ENCODE measurements around the gene EEF1AKMT1. TPM values are rescaled to one million over a fixed set of nuclear protein-coding genes. Genes with fewer than 3 reads are reported as not detected.
A peak's percentile ranks its signal among the peaks of the same experiment; 100 is the strongest.

EEF1AKMT1 gene, protein sequence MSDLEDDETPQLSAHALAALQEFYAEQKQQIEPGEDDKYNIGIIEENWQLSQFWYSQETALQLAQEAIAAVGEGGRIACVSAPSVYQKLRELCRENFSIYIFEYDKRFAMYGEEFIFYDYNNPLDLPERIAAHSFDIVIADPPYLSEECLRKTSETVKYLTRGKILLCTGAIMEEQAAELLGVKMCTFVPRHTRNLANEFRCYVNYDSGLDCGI
- 5.1 and 6.1 TPM in 2 replicates for total RNA-seq (2021)
- long read RNA-seq, transcript EEF1AKMT1-202 (5 exons, 1,042 nt): major isoform, 12 of 20 reads
- long read RNA-seq, partial matches to known transcripts: 1 of 20 reads
- long read RNA-seq, other reads (novel, unspliced or antisense): 7 of 20 reads

DNA sequence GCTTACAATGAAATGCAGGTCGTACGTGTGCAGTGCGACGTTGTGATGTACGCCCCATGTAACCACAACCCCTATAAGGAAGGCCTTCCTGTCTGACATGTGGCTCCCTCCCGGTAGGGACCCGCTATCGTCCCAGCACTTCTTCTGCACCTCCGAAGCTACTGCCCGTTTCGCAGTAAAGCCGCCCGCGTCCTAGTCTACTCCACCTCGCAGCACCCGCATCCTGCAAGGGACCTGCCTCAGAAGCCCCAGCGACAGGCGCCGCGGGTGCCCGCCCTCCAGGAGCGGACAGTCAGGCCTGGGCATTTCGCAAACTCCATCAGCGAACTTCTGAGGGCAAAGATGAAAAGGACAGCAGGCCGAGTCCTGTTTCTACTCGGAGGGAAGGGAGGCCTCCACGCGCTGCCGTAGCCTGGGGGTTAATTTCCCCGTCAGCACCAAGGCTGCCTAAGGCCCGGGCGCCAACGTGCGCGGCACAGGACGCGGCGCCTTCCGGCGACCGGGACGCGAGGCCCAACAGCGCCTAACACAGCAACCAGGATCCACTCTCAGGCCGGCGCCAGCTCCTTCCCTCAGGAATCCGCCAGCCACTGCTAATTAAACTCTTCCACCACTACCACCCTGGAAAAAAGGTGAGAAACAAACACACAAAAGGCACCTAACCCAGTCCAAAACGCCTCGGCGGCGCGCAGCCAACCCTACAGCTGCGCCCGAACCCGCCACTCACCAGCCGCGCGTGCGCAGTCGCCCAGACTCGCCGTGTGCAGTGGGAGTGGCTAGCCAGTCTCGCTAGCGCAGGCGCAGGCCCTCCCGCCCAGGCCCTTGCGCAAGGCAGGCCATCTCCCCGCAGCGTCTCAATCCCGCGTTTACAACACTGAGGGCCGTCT, at the start of gene EEF1AKMT1:
Gene EEF1AKMT1 (minus strand): TSS at position 768 of the 887 bp plus-strand sequence. CDS start 16,363 bp downstream, outside the sequence.
- Histone ChIP-seq H2AK5ac (ENCODE audit: insufficient read length, low read length) (no peak within 1 kb of the TSS), H3K27ac (ENCODE audit: insufficient read length, low read depth, low read length) (no peak within 1 kb of the TSS), H3K4me1 (ENCODE audit: insufficient read depth, low read length) (no peaks in the 10 kb centered on the region), H3K18ac (ENCODE audit: insufficient read length, low read depth, low read length) (peak within 1 kb of the TSS; percentile 94), H2BK120ac (ENCODE audit: low read depth, low read length, poor library complexity, severe bottlenecking) (no peak within 1 kb of the TSS), H3T11ph (ENCODE audit: low read length) (no peak within 1 kb of the TSS), H2BK15ac (ENCODE audit: low read depth, low read length) (no peak within 1 kb of the TSS), H3K4ac (ENCODE audit: low read depth, low read length) (no peak within 1 kb of the TSS), H3K23me2 (ENCODE audit: insufficient read length, low read depth, low read length, poor library complexity, severe bottlenecking) (peaks cover 6% of the 10 kb centered on the region), H2BK12ac (ENCODE audit: insufficient read length, low read depth, low read length) (no peak within 1 kb of the TSS), H3K9me3 (ENCODE audit: control insufficient read depth, low read depth, low read length) (no peaks in the 10 kb centered on the region), H3K27me3 (ENCODE audit: insufficient read depth, low read length) (no peaks in the 10 kb centered on the region), H2BK5ac (ENCODE audit: insufficient read length, low read length) (no peak within 1 kb of the TSS), H3K79me1 (ENCODE audit: insufficient read depth, low read depth, low read length, poor library complexity, severe bottlenecking) (no peaks in the 10 kb centered on the region), H4K8ac (replicated peaks; ENCODE audit: insufficient read length, low read depth, low read length) (no peak within 1 kb of the TSS), H2AFZ (ENCODE audit: low read length) (no peak within 1 kb of the TSS), H3K56ac (ENCODE audit: insufficient read length, low read depth, low read length) (no peak within 1 kb of the TSS), H3K14ac (ENCODE audit: insufficient read depth, low read length) (peak within 1 kb of the TSS; percentile 94), H4K91ac (ENCODE audit: insufficient read length, low read depth, low read length) (no peak within 1 kb of the TSS), H3K9ac (ENCODE audit: extremely low read depth, insufficient read length, low read length) (peak within 1 kb of the TSS; percentile 93), H3K23ac (ENCODE audit: insufficient read length, low read depth, low read length) (no peak within 1 kb of the TSS), H3K79me2 (ENCODE audit: insufficient read depth, low read length) (no peaks in the 10 kb centered on the region), H4K5ac (ENCODE audit: insufficient read length, low read depth, low read length) (no peak within 1 kb of the TSS), H2BK20ac (ENCODE audit: low read depth, low read length, poor library complexity, severe bottlenecking) (no peak within 1 kb of the TSS), H4K20me1 (ENCODE audit: control insufficient read depth, insufficient read depth, insufficient read length) (no peaks in the 10 kb centered on the region), H3K4me2 (ENCODE audit: insufficient read depth, insufficient read length, low read length) (peak within 1 kb of the TSS; percentile 66)
- peak within 1 kb of the TSS; percentile 87 to 90 for H3K4me3 Mint-ChIP-seq
- TF ChIP-seq, protein P1, sequence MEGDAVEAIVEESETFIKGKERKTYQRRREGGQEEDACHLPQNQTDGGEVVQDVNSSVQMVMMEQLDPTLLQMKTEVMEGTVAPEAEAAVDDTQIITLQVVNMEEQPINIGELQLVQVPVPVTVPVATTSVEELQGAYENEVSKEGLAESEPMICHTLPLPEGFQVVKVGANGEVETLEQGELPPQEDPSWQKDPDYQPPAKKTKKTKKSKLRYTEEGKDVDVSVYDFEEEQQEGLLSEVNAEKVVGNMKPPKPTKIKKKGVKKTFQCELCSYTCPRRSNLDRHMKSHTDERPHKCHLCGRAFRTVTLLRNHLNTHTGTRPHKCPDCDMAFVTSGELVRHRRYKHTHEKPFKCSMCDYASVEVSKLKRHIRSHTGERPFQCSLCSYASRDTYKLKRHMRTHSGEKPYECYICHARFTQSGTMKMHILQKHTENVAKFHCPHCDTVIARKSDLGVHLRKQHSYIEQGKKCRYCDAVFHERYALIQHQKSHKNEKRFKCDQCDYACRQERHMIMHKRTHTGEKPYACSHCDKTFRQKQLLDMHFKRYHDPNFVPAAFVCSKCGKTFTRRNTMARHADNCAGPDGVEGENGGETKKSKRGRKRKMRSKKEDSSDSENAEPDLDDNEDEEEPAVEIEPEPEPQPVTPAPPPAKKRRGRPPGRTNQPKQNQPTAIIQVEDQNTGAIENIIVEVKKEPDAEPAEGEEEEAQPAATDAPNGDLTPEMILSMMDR (conservative IDR thresholded peaks at IDR 0.05): no peak
- peak within 1 kb of the TSS; percentile 96 to 99 (median 99) for H3K27ac Mint-ChIP-seq
- DNase-seq: peak; percentile 95
- peaks cover 3% of the 10 kb centered on the region; the same call in 1 of the 2 replicates for H3K27me3 Mint-ChIP-seq (ENCODE audit: low read depth)
- no CpG with 5 or more reads among the region's 72 CpGs for WGBS (ENCODE audit: extremely low coverage, insufficient read length, low lambda C conversion rate)
- H3K36me3 Mint-ChIP-seq (ENCODE audit: insufficient read depth in 1 of 3, low read depth in 3 of 3): peaks cover 17 to 31% (median 18%) of the 10 kb centered on the region in 3 experiments
- H3K4me1 Mint-ChIP-seq: peaks cover 15 to 22% of the 10 kb centered on the region in 2 experiments
- peaks cover 8 to 12% of the 10 kb centered on the region in 2 experiments for H3K9me3 Mint-ChIP-seq

Data from H9 (cell line).